Endothelial cell of hepatic sinusoid (primary cell): Measurements from ENCODE around the gene MYBPC3.

Experiments used
- in situ Hi-C: cut with HindIII; loops from 2 replicates; pipeline ENCODE4 v1.10.0; 2017; ENCODE audit warnings: low sequenced_read_pairs

The MYBPC3 gene

GRCh38 chr11:47352556-47352955, at the start of gene MYBPC3:
Gene MYBPC3 (minus strand): TSS chr11:47352702. CDS start chr11:47352647, 55 bp downstream.
- in situ Hi-C loops: no loop called here

DNA sequence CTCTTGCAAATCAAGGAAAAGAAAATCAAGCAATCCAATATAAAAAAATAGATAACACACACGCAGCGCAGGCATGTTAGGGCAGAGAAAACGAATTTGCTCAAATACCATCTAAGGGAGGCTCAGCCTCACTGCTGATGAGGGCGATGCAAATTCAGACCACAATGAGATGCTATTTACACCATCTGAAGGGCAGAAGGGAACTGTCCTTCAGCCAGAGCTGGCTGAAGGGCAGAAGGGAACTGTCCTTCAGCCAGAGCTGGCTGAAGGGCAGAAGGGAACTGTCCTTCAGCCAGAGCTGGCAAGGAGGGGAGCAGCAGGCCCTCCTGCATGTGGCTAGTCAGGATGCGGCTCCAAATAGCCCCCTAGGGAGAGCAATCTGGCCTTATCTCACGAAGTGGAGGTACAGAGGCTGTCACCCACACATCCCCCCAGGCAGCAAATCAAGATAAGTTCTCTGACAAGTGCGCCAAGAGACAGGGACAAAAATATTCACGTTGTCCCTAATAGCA, 48.3 kb upstream of the MYBPC3 start:
- in situ Hi-C loops: no loop called here

DNA sequence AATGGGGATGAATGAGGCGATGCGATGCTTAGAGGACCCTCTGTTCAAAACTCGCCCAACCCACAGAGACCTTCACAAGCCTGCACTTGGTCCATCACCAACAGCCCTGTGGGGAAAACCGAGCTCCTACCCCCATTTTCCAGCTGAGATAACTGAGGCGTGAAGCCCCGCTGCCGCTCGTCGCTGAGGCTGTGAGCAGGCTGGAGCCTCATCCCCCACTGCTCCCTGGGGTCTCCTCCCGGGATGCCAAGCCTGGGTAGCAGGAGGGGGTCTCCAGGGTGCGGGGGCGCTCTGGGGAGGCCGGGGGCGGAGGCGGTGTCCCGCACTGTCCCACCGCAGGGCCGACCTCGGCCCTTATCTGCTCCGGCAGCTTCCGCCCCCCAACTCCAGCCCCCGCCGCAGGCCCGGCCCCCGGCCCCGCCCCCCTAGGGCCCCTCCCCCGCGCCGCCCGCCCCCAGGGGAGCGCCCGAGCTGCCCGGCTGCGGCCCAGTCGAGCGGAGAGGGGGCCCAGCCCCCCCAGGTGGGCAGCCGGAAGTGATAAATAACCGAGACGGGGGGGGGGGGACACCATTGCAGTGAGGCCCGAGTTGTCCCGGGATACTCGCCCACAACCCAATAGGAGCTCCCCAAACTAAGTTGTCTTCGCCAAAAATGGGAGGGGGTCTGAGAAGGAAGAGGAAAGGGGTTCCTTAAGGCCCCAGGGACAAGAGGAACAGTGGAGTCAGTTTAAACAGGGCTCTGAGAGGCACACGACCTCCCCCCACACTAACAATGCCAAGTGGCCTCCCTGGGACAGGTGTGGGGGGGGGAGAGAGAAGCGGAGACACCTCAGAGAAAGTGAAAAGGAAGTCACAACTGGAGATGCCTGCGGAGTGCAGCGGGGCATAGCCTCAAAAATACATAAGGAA, 47.6 kb upstream of the MYBPC3 start:
- in situ Hi-C loops: loop anchor here (10.0 kb wide), 2 partner anchors 45 to 105 kb away; partner anchors contain the start of gene RAPSN

GRCh38 chr11:47398551-47398950, 46.0 kb upstream of the MYBPC3 start:
- in situ Hi-C loops: loop anchor here (10.0 kb wide), 2 partner anchors 46 to 104 kb away; partner anchors contain the start of gene RAPSN

GRCh38 chr11:47398011-47398410, 45.5 kb upstream of the MYBPC3 start:
- in situ Hi-C loops: loop anchor here (10.0 kb wide), 2 partner anchors 47 to 103 kb away; partner anchors contain the start of gene RAPSN

DNA sequence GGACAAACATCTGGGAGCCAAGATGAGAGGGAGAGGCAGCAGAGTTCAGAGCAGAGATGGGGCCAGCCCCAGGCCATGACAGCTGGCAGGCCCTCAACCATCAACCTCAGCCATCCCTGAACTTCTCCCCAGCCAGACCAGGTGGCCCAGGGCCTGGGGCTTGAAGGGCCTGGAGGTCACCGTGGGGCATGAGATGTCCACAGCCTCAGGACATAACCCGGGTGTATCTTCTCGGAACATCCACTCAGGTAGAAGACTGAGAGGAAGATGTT, 43.5 kb upstream of the MYBPC3 start:
- in situ Hi-C loops: loop anchor here (10.0 kb wide), 2 partner anchors 49 to 101 kb away; partner anchors contain the start of gene RAPSN

DNA sequence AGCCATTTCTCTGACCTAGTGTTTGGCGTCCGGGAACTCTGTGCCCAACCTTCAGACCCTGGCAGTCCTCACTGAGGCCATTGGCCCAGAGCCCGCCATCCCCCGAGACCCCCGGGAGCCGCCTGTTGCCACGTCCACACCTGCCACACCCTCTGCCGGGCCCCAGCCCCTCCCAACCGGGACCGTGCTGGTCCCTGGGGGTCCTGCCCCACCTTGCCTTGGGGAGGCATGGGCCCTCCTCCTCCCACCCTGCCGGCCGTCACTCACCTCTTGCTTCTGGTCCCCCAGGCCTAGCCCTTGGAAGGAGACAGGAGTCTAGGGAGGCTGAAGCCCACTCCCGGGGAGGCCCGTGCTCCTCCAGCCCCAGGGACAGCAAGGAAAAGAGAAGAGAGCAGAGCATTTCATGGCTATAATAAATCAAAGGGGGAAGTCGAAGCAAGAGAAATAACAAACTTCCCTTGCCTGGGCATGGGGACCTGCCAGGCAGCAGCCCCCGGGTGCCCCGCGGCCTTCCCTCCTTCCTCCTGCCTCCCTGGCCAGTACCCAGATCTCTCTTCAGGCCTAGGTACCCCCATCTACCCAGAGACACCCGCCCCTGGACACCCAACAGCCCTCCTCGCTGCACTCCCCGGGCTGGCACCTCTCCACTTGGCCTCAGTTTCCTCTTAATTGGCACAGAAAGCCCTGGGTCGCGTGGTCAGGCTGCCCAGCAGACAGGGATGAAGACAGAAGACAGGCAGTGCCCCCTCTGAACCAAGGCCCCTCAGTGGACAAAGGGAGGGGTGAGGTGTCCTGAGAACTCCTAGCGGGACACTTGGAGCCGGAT, 42.9 kb upstream of the MYBPC3 start:
- in situ Hi-C loops: loop anchor here (10.0 kb wide), 2 partner anchors 49 to 101 kb away; partner anchors contain the start of gene RAPSN

GRCh38 chr11:47394322-47395222, 42.1 kb upstream of the MYBPC3 start:
- in situ Hi-C loops: loop anchor here (10.0 kb wide), 2 partner anchors 50 to 100 kb away; partner anchors contain the start of gene RAPSN

DNA sequence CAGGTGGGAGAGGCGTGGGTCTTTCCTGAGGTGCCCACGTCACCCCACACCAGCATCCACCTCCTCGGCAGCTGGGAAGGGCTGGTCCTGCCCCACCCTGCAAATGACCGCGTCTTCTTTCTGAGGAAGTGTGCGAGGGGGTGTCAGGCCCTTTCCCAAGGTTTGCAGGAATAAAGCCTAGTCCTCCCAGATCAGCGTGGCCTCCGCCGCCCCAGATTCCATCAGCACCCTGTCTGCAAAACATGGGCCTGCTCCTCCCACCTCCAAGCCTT, 41.5 kb upstream of the MYBPC3 start:
- in situ Hi-C loops: loop anchor here (10.0 kb wide), 2 partner anchors 51 to 99 kb away; partner anchors contain the start of gene RAPSN

- in situ Hi-C loops: loop anchor here (10.0 kb wide), 2 partner anchors 51 to 99 kb away; partner anchors contain the start of gene RAPSN
Observed at GRCh38 chr11:47393163-47394049, 40.9 kb upstream of the MYBPC3 start.

DNA sequence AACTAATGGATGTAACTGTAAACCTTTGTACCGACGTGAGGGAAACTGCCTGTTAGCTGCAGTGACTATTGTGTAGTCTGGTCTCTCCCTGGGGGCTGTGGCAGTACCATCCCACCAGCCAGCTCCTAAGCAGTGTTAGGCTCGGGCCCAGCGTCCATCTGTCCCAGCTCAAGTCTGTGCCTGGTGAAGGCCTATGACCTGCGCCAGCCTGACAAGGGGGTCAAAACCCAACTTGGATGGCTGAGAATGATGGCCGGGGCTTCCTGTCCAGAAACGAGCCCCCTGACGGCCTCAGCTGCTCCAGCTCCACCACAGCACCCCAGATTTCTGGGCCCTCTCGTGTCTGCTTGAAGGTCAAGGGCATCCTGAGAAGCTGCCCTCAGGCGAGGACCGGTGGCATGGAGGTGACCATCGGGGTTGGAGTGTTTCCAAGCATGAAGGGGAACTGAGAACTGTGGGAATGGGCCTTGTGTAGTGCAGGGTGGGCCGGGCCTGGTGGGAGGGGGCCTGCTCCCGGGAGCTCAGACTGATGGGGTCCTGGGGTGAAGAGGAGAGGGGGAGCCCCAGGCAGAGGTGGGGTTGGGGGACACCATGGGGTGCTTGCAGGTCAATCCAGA, 40.2 kb upstream of the MYBPC3 start:
- in situ Hi-C loops: loop anchor here (10.0 kb wide), 2 partner anchors 52 to 98 kb away; partner anchors contain the start of gene RAPSN

DNA sequence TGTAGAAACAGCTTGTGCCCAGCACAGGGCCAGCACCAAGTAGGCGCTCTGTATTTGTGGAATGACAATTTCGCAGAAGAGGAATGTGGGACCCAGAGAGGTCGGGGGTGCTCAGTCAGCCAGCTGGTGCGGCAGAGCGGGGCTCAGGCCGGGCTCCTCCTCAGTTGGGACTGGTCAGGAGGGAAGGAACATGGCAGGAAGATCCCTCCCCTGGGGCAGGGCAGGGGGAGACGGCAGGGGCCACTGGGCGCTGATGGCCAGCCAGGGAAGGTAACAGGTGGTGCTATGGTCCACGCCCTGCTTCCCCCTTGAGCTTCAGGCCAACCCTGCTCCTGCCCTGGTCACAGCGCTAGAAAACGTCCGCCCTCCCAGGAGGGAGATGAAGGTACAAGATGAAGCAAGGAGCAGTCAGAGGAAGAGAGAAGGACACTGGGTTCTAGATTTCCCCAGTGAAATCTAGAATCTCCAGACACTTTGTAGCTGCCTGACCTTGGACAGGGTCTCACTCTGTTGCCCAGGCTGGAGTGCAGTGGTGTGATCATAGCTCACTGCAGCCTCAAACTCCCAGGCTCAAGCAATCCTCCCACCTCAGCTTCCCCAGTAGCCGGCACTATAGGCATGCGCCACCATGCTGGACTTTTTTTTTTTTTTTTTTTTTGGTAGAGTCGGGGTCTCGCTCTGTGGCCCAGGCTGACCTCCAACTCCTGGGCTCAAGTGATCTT, 39.4 kb upstream of the MYBPC3 start:
- in situ Hi-C loops: loop anchor here (10.0 kb wide), 2 partner anchors 53 to 97 kb away; partner anchors contain the start of gene RAPSN

DNA sequence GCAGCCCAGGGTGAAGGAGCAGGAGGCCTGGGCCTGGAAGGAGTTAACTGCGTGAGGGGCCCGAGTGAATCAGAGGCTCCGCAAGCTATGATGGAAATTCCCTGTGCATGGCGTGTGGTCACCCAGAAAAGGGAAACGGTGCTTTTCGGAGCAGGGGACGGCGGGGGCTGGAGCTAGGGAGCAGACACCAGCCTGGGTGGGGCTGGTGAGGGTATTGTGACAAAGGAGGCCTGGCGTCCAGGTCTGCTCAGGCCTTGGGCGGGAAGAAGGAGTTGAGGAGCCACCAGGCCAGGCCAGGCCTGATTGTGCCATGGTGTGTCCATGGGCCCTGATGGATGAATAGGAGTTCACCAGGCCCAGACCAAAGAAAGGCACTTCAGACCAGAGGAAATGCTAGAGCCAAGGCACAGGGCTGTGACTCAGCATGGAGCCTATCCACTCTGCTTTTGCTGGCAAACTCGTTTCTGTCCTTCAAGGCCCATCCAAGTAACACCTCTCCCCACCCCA, 38.6 kb upstream of the MYBPC3 start:
- in situ Hi-C loops: loop anchor here (10.0 kb wide), 2 partner anchors 54 to 96 kb away; partner anchors contain the start of gene RAPSN

DNA sequence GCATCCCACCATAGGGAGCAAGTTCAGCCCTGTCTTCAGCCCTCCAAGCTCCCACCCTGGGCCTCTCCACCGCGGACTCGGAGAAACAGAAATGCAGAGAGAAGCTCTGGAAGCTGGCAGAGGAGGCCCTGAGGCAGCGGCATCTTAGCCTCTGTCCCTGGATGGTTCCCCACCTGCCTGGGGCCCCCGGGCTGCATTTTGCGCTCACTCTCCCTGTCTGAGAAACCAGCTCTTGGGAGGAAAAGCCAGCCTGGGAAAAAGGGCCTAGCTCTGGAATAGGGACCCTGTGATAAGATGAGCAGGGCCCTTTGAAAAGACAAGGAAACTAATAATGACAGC, 37.9 kb upstream of the MYBPC3 start:
- in situ Hi-C loops: loop anchor here (10.0 kb wide), 2 partner anchors 54 to 96 kb away; partner anchors contain the start of gene RAPSN

DNA sequence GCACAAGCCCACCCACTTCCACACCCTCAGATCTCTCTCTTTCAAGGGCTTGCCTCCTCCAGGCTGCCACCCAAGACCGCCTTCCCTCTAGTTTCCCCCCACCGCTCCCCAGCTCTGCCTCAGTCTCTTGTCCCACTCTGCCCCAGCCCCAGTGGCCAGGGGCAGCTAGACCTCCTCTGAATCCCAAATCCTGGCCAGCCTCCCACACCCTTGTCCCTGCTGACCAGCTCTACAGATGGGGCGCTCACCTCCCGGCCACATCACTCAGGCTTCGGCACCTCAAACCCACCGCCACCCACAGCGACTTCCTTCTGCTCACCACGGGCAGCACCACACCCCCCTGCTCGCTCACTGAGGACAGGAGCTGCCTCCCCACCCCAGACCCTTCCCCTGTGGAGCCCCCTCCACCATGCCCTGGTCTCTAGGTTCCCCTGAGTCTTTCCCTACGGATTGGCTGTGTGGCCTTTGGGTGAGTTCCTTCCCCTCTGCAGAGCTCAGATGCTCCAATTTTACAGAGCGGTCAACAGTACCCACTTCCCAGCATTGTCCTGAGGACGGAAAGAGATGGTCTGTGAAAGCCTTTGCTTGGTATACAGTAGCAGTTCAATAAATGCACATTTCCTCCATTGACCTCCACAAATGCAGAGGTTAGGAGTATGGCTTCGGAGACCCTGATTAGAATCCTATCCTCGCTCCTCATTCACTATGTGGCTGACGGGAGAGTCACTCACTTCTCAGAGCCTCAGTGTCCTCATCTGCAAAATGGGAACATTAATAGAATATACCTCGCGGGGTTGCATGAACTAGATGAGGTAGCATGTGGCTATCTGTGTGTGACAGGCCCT, 37.3 kb upstream of the MYBPC3 start:
- in situ Hi-C loops: loop anchor here (10.0 kb wide), 2 partner anchors 55 to 95 kb away; partner anchors contain the start of gene RAPSN

DNA sequence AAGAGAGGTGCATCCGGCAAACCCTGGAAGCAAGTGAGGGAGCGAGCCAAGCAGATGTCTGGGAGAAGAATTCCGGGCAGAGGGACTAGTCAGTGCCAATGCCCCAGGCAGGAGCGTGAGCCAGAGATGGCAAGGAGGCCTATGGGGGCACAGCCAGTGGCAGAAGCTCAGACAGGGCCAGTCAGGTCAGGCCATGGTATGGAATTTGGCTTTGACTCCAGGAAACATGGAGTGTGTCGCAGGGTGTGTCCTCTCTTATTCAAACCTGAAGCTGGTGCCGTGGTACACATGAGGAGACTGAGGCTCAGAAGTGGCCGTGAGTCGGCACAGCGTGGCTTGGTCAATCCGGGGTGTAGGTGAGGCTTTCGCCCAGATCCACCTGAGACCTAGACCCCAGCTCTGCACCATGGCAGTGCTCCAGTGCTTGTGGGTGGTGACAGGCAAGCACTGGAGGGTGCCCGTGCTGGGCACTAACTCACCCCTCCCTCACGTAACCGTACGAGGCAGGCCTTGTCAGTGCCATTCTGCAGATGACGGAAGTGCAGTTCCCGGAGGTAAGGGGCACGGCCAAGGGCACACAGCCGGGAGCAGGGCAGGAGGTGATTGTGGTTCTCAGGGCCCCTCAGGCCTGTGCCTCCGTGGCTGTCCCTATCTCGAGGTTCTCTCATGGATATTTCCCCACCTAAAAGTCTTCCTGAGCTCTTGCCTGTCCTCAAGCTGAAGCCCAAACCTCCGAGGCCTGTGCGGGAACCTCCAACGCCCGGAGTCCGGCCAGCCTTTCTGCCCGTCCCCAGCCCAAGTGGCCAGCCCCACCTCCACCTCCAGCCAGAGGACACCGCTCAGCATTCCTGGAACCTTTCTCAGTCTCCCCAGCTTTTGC, 36.4 kb upstream of the MYBPC3 start:
- in situ Hi-C loops: no loop called here
